Caco-2 (cell line): ENCODE data around the gene GCN1. TPM values are rescaled to one million over a fixed set of nuclear protein-coding genes. Genes with fewer than 3 reads are reported as not detected.

Experiments used
- BruUV-seq: library from RNA; stranded (reverse); fragments of 400-500 nt; replicated peaks from 2 replicates; lab custom pipeline; 2021; lab: Mats Ljungman, UMichigan
- CTCF ChIA-PET: fragments of 300-600 bp; sonication (Branson Sonifier 250); formaldehyde crosslinking; loops from one replicate; lab custom pipeline; 2022; ENCODE audit warnings: antibody characterized with exemption; lab: Charles Lee
- POLR2A ChIA-PET: fragments of 300-600 bp; sonication (Branson Sonifier 250); formaldehyde crosslinking; loops from one replicate; lab custom pipeline; 2022; ENCODE audit warnings: antibody characterized with exemption; lab: Charles Lee
- DNase-seq, 2 experiments: peaks; one replicate each; pipeline versions ENCODE4 v3.0.0 to v3.0.0-alpha.2; 2020 to 2022
- H3K27me3 ChIP-seq: replicated peaks from 2 replicates; pipeline ENCODE4 v1.6.0; 2011; ENCODE audit warnings: low read length; ENCODE audit not compliant: control insufficient read depth, insufficient read depth
- H3K36me3 ChIP-seq: 2 replicates; pipeline ENCODE4 v1.5.1; 2011; ENCODE audit warnings: low read length; ENCODE audit not compliant: control insufficient read depth, insufficient read depth
- H3K4me1 ChIP-seq: fragments of 250-450 bp; sonication (Bioruptor Pico); 2 replicates; pipeline ENCODE4 v1.5.1; 2020; ENCODE audit warnings: mild to moderate bottlenecking
- H3K4me3 ChIP-seq: 2 replicates; pipeline ENCODE4 v1.5.1; 2011; ENCODE audit warnings: low read depth, mild to moderate bottlenecking, control low read depth, low read length
- H3K9me3 ChIP-seq: fragments of 250-450 bp; sonication (Bioruptor Pico); 2 replicates; pipeline ENCODE4 v1.5.1; 2020; ENCODE audit warnings: mild to moderate bottlenecking, moderate library complexity
- H3K27ac Mint-ChIP-seq: one replicate; pipeline ENCODE4 v1.8.0; 2022; ENCODE audit warnings: mixed read lengths; ENCODE audit not compliant: unreplicated experiment
- H3K27me3 Mint-ChIP-seq: one replicate; pipeline ENCODE4 v1.8.0; 2022; ENCODE audit warnings: mixed read lengths; ENCODE audit not compliant: insufficient read depth, unreplicated experiment
- H3K36me3 Mint-ChIP-seq: one replicate; pipeline ENCODE4 v1.8.0; 2022; ENCODE audit warnings: mild to moderate bottlenecking, mixed read lengths; ENCODE audit not compliant: insufficient read depth, unreplicated experiment
- H3K4me1 Mint-ChIP-seq: one replicate; pipeline ENCODE4 v1.8.0; 2022; ENCODE audit warnings: low read depth, mixed read lengths; ENCODE audit not compliant: unreplicated experiment
- H3K4me3 Mint-ChIP-seq: one replicate; pipeline ENCODE4 v1.8.0; 2022; ENCODE audit warnings: mild to moderate bottlenecking, moderate library complexity, mixed read lengths; ENCODE audit not compliant: unreplicated experiment
- H3K9me3 Mint-ChIP-seq: one replicate; pipeline ENCODE4 v1.8.0; 2022; ENCODE audit warnings: mixed read lengths; ENCODE audit not compliant: unreplicated experiment
- CTCF ChIP-seq, 2 experiments: fragments of 200-600 bp in 1 of 2; IDR thresholded peaks; 1 replicate in 1 of 2; 2 replicates in 1 of 2; pipeline versions ENCODE4 v1.5.1 to v1.8.0; 2011 to 2022; ENCODE audit warnings: antibody characterized with exemption in 1 of 2, control low read depth in 1 of 2, inconsistent platforms in 1 of 2, low read depth in 1 of 2, low read length in 1 of 2, mild to moderate bottlenecking in 1 of 2, moderate library complexity in 1 of 2; ENCODE audit not compliant: insufficient read depth in 1 of 2, severe bottlenecking in 1 of 2, unreplicated experiment in 1 of 2
- intact Hi-C: fragments of 100-400 bp; cut with micrococcal nuclease; formaldehyde crosslinking; loops from one replicate; pipeline ENCODE4 v1.10.0; 2022; ENCODE audit not compliant: unreplicated experiment
- total RNA-seq: library from RNA; stranded (reverse); gene quantifications from 2 replicates; pipeline ENCODE4 v1.2.3, GENCODE V29; 2022

The GCN1 gene
- total RNA-seq, 1 experiment from 2014 or later: 154 TPM

- H3K27me3 ChIP-seq: no peaks in the 10 kb centered on the region
- peaks cover 4% of the 10 kb centered on the region for H3K36me3 ChIP-seq
- intact Hi-C loops: no loop called here
- H3K4me3 Mint-ChIP-seq: no peak overlapping the region
- no peak for DNase-seq
- BruUV-seq: no TSS peak
- H3K27ac Mint-ChIP-seq: no peak overlapping the region
- CTCF ChIA-PET: no interaction called here
- no peaks in the 10 kb centered on the region for H3K4me1 ChIP-seq
- POLR2A ChIA-PET: no interaction called here
- no peaks in the 10 kb centered on the region for H3K4me1 Mint-ChIP-seq
- H3K27me3 Mint-ChIP-seq: no peaks in the 10 kb centered on the region
- TF ChIP-seq CTCF (IDR thresholded peaks at IDR 0.05; ENCODE audit: insufficient read depth in 1 of 2, low read depth in 1 of 2, low read length in 1 of 2, severe bottlenecking in 1 of 2, unreplicated experiment in 1 of 2): no peak
- H3K9me3 ChIP-seq: no peaks in the 10 kb centered on the region
- H3K9me3 Mint-ChIP-seq: no peaks in the 10 kb centered on the region
- H3K36me3 Mint-ChIP-seq: peaks cover 77% of the 10 kb centered on the region
- no peak overlapping the region for H3K4me3 ChIP-seq
Observed at GRCh38 chr12:120095331-120095730, 99.2 kb downstream of the GCN1 start.

GRCh38 chr12:120094485-120094884 lies 100.0 kb downstream of the GCN1 start:
- Histone ChIP-seq H3K9me3 (no peaks in the 10 kb centered on the region), H3K27me3 (no peaks in the 10 kb centered on the region), H3K36me3 (peaks cover 4% of the 10 kb centered on the region), H3K4me1 (no peaks in the 10 kb centered on the region), H3K4me3 (no peak overlapping the region)
- intact Hi-C loops: no loop called here
- Mint-ChIP-seq H3K36me3 (peaks cover 74% of the 10 kb centered on the region), H3K4me1 (no peaks in the 10 kb centered on the region), H3K9me3 (no peaks in the 10 kb centered on the region), H3K27me3 (no peaks in the 10 kb centered on the region), H3K27ac (no peak overlapping the region), H3K4me3 (no peak overlapping the region)
- ChIA-PET POLR2A (no interaction called here), CTCF (no interaction called here)
- TF ChIP-seq CTCF (IDR thresholded peaks at IDR 0.05; ENCODE audit: insufficient read depth in 1 of 2, low read depth in 1 of 2, low read length in 1 of 2, severe bottlenecking in 1 of 2, unreplicated experiment in 1 of 2): no peak
- no TSS peak for BruUV-seq
- DNase-seq: no peak

- peaks cover 74% of the 10 kb centered on the region for H3K36me3 Mint-ChIP-seq
- no peak for TF ChIP-seq CTCF (IDR thresholded peaks at IDR 0.05; ENCODE audit: insufficient read depth in 1 of 2, low read depth in 1 of 2, low read length in 1 of 2, severe bottlenecking in 1 of 2, unreplicated experiment in 1 of 2)
- no peak overlapping the region for H3K27ac Mint-ChIP-seq
Observed at GRCh38 chr12:120093592-120094355, 100.7 kb downstream of the GCN1 start.

More at GRCh38 chr12:120093592-120094355, 100.7 kb downstream of the GCN1 start:
- ChIA-PET CTCF (no interaction called here), POLR2A (no interaction called here)
- Histone ChIP-seq H3K36me3 (peaks cover 4% of the 10 kb centered on the region), H3K4me1 (no peaks in the 10 kb centered on the region), H3K4me3 (no peak overlapping the region), H3K9me3 (no peaks in the 10 kb centered on the region), H3K27me3 (no peaks in the 10 kb centered on the region)
- H3K9me3 Mint-ChIP-seq: no peaks in the 10 kb centered on the region
- no TSS peak for BruUV-seq
- H3K27me3 Mint-ChIP-seq: no peaks in the 10 kb centered on the region
- H3K4me1 Mint-ChIP-seq: no peaks in the 10 kb centered on the region
- H3K4me3 Mint-ChIP-seq: no peak overlapping the region
- DNase-seq: no peak
- intact Hi-C loops: no loop called here
